Measurements from ENCODE around the gene CKM.

- TF ChIP-seq CTCF (IDR thresholded peaks at IDR 0.05) (no peak), POLR2AphosphoS5 (IDR thresholded peaks at IDR 0.05) (no peak)
Measured at GRCh38 chr19:45320997-45321775, 1.5 kb downstream of the CKM start.

Measured in sigmoid colon (tissue), 4 donors.